ENCODE results near the gene CIRBP. TPM values are rescaled to one million over a fixed set of nuclear protein-coding genes. Genes with fewer than 3 reads are reported as not detected.

CIRBP gene
- total and polyA plus RNA-seq, 2 of the 13 experiments (the other 11 are each of a cell fraction or from before 2014, with no cell fraction given), result 133 to 140 TPM

DNA sequence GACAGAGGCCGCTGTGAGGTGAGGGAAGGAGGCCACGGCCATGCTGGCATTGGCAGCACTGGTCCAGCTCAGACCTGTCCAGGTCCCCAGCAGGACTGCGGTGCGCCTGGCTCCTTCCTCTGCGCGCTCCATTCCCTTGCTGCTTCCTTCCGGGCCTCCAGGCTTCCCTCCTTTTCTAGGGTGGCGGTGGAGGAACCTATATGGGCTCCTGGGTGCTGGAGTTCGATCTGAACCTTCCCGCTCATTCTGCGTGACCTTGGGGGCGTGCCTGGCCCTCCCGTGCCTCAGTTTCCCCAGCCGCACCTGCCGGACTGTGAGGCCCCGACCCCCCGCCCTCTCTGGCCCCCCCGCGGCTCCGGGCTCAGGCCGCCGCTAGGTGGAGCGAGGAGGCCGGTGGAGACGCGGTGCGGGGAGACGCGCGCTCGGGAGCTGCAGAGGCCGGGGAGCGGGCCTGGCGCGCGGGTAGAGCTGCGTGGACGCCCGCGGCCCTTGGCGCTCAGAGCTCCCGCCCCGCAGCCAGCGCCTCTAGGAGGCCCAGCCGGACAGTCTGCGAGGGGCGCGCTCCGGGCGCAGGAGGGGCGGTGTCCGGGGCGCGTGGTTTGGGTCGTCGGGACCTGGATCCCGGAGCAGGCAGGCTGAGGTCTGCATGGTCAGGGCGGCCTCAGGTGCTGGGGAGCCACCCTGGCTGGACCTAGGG is 46.5 kb downstream of the CIRBP start (continued):
- TF ChIP-seq, protein P1, sequence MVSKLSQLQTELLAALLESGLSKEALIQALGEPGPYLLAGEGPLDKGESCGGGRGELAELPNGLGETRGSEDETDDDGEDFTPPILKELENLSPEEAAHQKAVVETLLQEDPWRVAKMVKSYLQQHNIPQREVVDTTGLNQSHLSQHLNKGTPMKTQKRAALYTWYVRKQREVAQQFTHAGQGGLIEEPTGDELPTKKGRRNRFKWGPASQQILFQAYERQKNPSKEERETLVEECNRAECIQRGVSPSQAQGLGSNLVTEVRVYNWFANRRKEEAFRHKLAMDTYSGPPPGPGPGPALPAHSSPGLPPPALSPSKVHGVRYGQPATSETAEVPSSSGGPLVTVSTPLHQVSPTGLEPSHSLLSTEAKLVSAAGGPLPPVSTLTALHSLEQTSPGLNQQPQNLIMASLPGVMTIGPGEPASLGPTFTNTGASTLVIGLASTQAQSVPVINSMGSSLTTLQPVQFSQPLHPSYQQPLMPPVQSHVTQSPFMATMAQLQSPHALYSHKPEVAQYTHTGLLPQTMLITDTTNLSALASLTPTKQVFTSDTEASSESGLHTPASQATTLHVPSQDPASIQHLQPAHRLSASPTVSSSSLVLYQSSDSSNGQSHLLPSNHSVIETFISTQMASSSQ (IDR thresholded peaks at IDR 0.05; ENCODE audit: low read depth), result no peak
- TF ChIP-seq, protein P1 (CRISPR knock-in tag; IDR thresholded peaks at IDR 0.05; ENCODE audit: borderline replicate concordance), result no peak
- peak; percentile 50 for TF ChIP-seq BORCS8-MEF2B (CRISPR knock-in tag; IDR thresholded peaks at IDR 0.05)
- TF ChIP-seq, protein P2, sequence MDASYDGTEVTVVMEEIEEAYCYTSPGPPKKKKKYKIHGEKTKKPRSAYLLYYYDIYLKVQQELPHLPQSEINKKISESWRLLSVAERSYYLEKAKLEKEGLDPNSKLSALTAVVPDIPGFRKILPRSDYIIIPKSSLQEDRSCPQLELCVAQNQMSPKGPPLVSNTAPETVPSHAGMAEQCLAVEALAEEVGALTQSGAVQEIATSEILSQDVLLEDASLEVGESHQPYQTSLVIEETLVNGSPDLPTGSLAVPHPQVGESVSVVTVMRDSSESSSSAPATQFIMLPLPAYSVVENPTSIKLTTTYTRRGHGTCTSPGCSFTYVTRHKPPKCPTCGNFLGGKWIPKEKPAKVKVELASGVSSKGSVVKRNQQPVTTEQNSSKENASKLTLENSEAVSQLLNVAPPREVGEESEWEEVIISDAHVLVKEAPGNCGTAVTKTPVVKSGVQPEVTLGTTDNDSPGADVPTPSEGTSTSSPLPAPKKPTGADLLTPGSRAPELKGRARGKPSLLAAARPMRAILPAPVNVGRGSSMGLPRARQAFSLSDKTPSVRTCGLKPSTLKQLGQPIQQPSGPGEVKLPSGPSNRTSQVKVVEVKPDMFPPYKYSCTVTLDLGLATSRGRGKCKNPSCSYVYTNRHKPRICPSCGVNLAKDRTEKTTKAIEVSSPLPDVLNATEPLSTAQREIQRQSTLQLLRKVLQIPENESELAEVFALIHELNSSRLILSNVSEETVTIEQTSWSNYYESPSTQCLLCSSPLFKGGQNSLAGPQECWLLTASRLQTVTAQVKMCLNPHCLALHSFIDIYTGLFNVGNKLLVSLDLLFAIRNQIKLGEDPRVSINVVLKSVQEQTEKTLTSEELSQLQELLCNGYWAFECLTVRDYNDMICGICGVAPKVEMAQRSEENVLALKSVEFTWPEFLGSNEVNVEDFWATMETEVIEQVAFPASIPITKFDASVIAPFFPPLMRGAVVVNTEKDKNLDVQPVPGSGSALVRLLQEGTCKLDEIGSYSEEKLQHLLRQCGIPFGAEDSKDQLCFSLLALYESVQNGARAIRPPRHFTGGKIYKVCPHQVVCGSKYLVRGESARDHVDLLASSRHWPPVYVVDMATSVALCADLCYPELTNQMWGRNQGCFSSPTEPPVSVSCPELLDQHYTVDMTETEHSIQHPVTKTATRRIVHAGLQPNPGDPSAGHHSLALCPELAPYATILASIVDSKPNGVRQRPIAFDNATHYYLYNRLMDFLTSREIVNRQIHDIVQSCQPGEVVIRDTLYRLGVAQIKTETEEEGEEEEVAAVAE (CRISPR knock-in tag; IDR thresholded peaks at IDR 0.05; ENCODE audit: borderline replicate concordance), result no peak
- TF ChIP-seq, protein P3, sequence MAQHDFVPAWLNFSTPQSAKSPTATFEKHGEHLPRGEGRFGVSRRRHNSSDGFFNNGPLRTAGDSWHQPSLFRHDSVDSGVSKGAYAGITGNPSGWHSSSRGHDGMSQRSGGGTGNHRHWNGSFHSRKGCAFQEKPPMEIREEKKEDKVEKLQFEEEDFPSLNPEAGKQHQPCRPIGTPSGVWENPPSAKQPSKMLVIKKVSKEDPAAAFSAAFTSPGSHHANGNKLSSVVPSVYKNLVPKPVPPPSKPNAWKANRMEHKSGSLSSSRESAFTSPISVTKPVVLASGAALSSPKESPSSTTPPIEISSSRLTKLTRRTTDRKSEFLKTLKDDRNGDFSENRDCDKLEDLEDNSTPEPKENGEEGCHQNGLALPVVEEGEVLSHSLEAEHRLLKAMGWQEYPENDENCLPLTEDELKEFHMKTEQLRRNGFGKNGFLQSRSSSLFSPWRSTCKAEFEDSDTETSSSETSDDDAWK (CRISPR knock-in tag; IDR thresholded peaks at IDR 0.05), result no peak
- peak; percentile 59; the same call in 1 of the 2 replicates for TF ChIP-seq TFDP2 (CRISPR knock-in tag; IDR thresholded peaks at IDR 0.05)
- no peak for TF ChIP-seq ZNF256 (CRISPR knock-in tag; conservative IDR thresholded peaks at IDR 0.05)
- TF ChIP-seq ZFP82 (CRISPR knock-in tag; IDR thresholded peaks at IDR 0.05; ENCODE audit: borderline replicate concordance), result no peak
- TF ChIP-seq, protein P4, sequence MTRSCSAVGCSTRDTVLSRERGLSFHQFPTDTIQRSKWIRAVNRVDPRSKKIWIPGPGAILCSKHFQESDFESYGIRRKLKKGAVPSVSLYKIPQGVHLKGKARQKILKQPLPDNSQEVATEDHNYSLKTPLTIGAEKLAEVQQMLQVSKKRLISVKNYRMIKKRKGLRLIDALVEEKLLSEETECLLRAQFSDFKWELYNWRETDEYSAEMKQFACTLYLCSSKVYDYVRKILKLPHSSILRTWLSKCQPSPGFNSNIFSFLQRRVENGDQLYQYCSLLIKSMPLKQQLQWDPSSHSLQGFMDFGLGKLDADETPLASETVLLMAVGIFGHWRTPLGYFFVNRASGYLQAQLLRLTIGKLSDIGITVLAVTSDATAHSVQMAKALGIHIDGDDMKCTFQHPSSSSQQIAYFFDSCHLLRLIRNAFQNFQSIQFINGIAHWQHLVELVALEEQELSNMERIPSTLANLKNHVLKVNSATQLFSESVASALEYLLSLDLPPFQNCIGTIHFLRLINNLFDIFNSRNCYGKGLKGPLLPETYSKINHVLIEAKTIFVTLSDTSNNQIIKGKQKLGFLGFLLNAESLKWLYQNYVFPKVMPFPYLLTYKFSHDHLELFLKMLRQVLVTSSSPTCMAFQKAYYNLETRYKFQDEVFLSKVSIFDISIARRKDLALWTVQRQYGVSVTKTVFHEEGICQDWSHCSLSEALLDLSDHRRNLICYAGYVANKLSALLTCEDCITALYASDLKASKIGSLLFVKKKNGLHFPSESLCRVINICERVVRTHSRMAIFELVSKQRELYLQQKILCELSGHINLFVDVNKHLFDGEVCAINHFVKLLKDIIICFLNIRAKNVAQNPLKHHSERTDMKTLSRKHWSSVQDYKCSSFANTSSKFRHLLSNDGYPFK (CRISPR knock-in tag; IDR thresholded peaks at IDR 0.05; ENCODE audit: borderline replicate concordance), result no peak
- TF ChIP-seq ZBTB34 (CRISPR knock-in tag; IDR thresholded peaks at IDR 0.05), result no peak; the same call in 1 of the 2 replicates
- TF ChIP-seq MIXL1 (CRISPR knock-in tag; IDR thresholded peaks at IDR 0.05), result no peak
- no peak for TF ChIP-seq WIZ (CRISPR knock-in tag; IDR thresholded peaks at IDR 0.05)

All from HepG2 (cell line).